Prostate gland (tissue), 2 donors: ENCODE results near the gene FGFBP2. TPM values are rescaled to one million over a fixed set of nuclear protein-coding genes. Genes with fewer than 3 reads are reported as not detected.

Source experiments
- DNase-seq: peaks from one replicate; pipeline ENCODE4 v3.0.0-alpha.2; 2019; ENCODE audit warnings: low spot score
- H3K27ac ChIP-seq, 2 donors: fragments of 200-600 bp; sonication (generic); 2 replicates each; pipeline ENCODE4 v1.5.1; 2017 to 2019
- H3K27me3 ChIP-seq: fragments of 200-600 bp; sonication (generic); replicated peaks from 2 replicates; pipeline ENCODE4 v1.5.1; 2019; ENCODE audit not compliant: insufficient read depth
- H3K36me3 ChIP-seq, 2 donors: fragments of 200-600 bp; sonication (generic); 1 replicate in 1 of 2; 2 replicates in 1 of 2; pipeline versions ENCODE4 v1.5.1 to v1.8.1; 2017 to 2019
- H3K4me1 ChIP-seq: fragments of 200-600 bp; sonication (generic); replicated peaks from 2 replicates; pipeline ENCODE4 v1.5.1; 2019
- H3K4me3 ChIP-seq, 2 donors: fragments of 200-600 bp; sonication (generic); 2 replicates each; pipeline ENCODE4 v1.5.1; 2017 to 2019
- H3K9me3 ChIP-seq: fragments of 200-600 bp; sonication (generic); 2 replicates; pipeline ENCODE4 v1.5.1; 2017
- POLR2A ChIP-seq: fragments of 450-650 bp; IDR thresholded peaks from one replicate; pipeline ENCODE4 v1.6.1; 2016; ENCODE audit warnings: antibody characterized with exemption, mild to moderate bottlenecking
- POLR2AphosphoS5 ChIP-seq: sonication (generic); formaldehyde crosslinking; IDR thresholded peaks from one replicate; pipeline ENCODE4 v1.6.1; 2017; ENCODE audit warnings: antibody characterized with exemption
- WGBS: methylation state at CpG from one replicate; pipeline ENCODE4 v1.1.5; 2018; 5-methylcytosine and 5-hydroxymethylcytosine counted together
- intact Hi-C: fragments of 100-400 bp; cut with DNase I; formaldehyde crosslinking; loops from one replicate; pipeline ENCODE4 v1.14.2; 2022
- total RNA-seq, 2 donors: library from RNA; depleted of rRNA; stranded (reverse); fragments of >200 nt; gene quantifications; one replicate each; pipeline ENCODE4 v1.1.0, GENCODE V29; 2016
- TF ChIP-seq, protein P1 (sequence below), 4 experiments: fragments of 200-600 bp in 2 of 4; fragments of 450-650 bp in 2 of 4; sonication (generic) in 2 of 4; IDR thresholded peaks; 1 replicate in 3 of 4; 2 replicates in 1 of 4; pipeline ENCODE4 v1.5.1; 2016 to 2019; ENCODE audit warnings: antibody characterized with exemption in 4 of 4, mild to moderate bottlenecking in 2 of 4, moderate library complexity in 2 of 4

Gene FGFBP2
- total RNA-seq, 2 donors from 2014 or later: 78.8 TPM; not detected in 1

GRCh38 chr4:15938182-15938581 lies 24.8 kb downstream of the FGFBP2 start:
- WGBS: 33% methylated on average over 7 of the region's 8 CpGs
- Histone ChIP-seq H3K27me3 (no peaks in the 10 kb centered on the region), H3K4me1 (no peaks in the 10 kb centered on the region), H3K4me3 (no peak overlapping the region), H3K27ac (no peak overlapping the region), H3K9me3 (no peaks in the 10 kb centered on the region), H3K36me3 (no peaks in the 10 kb centered on the region)
- DNase-seq: peak; percentile 68
- intact Hi-C loops: no loop called here
- peak; percentile 48 for TF ChIP-seq POLR2A
- peak; percentile 53 for TF ChIP-seq POLR2AphosphoS5
- TF ChIP-seq, protein P1, sequence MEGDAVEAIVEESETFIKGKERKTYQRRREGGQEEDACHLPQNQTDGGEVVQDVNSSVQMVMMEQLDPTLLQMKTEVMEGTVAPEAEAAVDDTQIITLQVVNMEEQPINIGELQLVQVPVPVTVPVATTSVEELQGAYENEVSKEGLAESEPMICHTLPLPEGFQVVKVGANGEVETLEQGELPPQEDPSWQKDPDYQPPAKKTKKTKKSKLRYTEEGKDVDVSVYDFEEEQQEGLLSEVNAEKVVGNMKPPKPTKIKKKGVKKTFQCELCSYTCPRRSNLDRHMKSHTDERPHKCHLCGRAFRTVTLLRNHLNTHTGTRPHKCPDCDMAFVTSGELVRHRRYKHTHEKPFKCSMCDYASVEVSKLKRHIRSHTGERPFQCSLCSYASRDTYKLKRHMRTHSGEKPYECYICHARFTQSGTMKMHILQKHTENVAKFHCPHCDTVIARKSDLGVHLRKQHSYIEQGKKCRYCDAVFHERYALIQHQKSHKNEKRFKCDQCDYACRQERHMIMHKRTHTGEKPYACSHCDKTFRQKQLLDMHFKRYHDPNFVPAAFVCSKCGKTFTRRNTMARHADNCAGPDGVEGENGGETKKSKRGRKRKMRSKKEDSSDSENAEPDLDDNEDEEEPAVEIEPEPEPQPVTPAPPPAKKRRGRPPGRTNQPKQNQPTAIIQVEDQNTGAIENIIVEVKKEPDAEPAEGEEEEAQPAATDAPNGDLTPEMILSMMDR (IDR thresholded peaks at IDR 0.05): no peak

DNA sequence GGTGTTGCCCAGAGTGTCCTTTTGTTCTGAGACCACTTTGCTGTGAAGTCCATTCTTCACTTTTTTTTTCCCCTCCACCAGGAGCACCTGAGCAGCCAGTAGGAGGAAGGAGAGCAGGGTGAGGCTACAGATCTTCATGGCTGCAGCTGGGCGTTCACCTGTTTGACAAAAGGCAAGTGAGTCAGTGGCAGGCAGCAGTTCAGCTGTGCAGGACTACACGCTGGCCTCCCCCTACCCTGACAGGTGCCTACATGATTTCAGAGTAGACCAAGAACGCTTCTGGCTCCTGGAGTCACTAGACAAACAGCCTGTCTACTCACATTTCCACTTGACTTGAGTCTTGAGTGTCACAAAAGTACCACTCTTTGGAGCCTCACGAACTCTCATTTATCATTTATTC lies 26.5 kb downstream of the FGFBP2 start:
- Histone ChIP-seq H3K9me3 (no peaks in the 10 kb centered on the region), H3K27ac (no peak overlapping the region), H3K27me3 (no peaks in the 10 kb centered on the region), H3K36me3 (no peaks in the 10 kb centered on the region), H3K4me1 (no peaks in the 10 kb centered on the region), H3K4me3 (no peak overlapping the region)
- DNase-seq: no peak
- intact Hi-C loops: no loop called here
- WGBS: 60% methylated on average over 4 of the region's 4 CpGs
- no peak for TF ChIP-seq POLR2A
- TF ChIP-seq POLR2AphosphoS5: no peak
- TF ChIP-seq, protein P1 (IDR thresholded peaks at IDR 0.05): no peak

DNA sequence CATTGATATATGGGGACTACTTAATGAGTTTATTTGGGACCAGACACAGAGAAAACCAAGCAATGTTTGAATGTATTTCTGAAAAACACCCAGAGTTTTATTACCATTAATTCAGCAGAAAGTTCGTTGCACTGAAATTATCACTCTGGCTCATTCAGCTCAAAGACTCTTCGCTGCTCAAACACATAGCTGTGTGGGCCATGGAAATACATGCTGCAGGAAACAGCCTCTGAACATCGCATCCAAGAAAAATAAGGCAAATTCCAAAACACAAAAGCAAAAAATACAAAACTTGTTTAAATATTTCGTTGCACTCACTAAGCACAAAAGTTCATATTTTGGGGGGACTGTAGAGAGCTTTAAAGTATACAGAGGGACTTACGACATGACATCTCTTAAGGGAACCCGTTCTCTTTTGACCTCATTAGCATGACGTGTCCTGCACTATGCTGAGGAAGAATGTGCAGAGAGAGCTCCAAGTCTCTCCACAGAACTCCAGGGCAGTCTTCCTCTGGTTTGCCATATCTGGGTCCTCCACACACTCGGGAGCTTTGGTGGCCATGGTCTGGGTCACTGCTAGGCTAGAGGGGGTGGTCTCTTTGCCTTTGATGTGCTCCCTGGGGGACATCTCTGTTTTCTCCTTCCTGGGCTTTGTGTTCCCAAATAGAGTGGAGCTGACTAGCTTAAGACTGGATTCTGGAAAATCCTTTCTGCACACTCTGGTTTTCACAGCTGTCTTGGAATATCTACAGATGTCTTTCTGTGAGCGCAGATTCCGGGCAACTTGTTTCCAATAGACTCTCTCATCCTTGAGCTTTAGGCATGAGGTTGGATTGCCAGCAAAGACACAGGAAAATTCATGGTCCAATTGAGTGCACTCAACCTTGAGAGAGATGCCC lies 27.2 kb downstream of the FGFBP2 start:
- 74% methylated on average over 10 of the region's 10 CpGs for WGBS
- H3K4me1 ChIP-seq: no peaks in the 10 kb centered on the region
- no peaks in the 10 kb centered on the region for H3K27me3 ChIP-seq
- no peak overlapping the region for H3K27ac ChIP-seq
- intact Hi-C loops: no loop called here
- no peak for DNase-seq
- no peak overlapping the region for H3K4me3 ChIP-seq
- no peaks in the 10 kb centered on the region for H3K9me3 ChIP-seq
- no peaks in the 10 kb centered on the region for H3K36me3 ChIP-seq
- TF ChIP-seq, protein P1 (IDR thresholded peaks at IDR 0.05): no peak
- TF ChIP-seq POLR2A (no peak), POLR2AphosphoS5 (no peak)

- TF ChIP-seq POLR2A: no peak
- no peaks in the 10 kb centered on the region for H3K4me1 ChIP-seq
- no peak for DNase-seq
- no peaks in the 10 kb centered on the region for H3K36me3 ChIP-seq
- WGBS: 88% methylated on average over 3 of the region's 3 CpGs
- no peaks in the 10 kb centered on the region for H3K9me3 ChIP-seq
- no peak overlapping the region for H3K4me3 ChIP-seq
- H3K27me3 ChIP-seq: no peaks in the 10 kb centered on the region
- H3K27ac ChIP-seq: no peak overlapping the region
- intact Hi-C loops: no loop called here
Measured at GRCh38 chr4:15934259-15934658, 28.7 kb downstream of the FGFBP2 start.

DNA sequence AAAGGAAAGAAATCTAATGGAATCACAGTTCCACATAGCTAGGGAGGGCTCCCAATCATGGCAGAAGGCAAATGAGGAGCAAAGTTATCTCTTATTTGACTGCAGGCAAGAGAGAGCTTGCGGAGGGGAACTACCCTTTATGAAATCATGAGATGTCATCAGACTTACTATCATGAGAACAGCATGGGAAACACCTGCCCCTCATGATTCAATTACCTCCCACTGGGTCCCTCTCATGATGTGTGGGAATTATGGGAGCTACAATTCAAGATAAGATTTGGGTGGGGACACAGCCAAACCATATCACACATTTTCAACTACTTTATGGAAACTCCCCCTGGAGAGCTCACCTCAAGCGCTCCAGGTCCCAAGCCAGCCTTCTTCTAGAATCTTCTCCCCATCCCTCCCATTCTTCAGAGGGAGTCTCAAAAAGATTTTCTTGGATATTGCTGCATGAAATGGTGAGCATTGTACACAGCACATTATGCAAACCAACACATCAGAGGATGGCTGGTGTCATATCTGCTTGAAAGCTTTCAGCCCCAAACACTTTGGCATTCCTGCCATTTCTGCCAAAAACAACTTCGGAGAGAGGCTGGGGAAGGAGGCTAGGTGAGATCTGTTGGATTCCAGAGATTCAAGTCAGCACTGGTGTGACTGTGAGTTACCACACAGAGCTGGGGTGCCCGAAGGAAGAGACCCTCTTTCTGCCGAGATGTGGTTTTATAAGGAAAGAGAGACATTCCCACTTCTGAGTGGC lies 31.3 kb downstream of the FGFBP2 start:
- Histone ChIP-seq H3K4me1 (no peaks in the 10 kb centered on the region), H3K9me3 (no peaks in the 10 kb centered on the region), H3K27ac (no peak overlapping the region), H3K4me3 (no peak overlapping the region), H3K27me3 (no peaks in the 10 kb centered on the region), H3K36me3 (no peaks in the 10 kb centered on the region)
- WGBS: 93% methylated on average over 5 of the region's 5 CpGs
- TF ChIP-seq POLR2A (no peak), POLR2AphosphoS5 (no peak)
- TF ChIP-seq, protein P1 (IDR thresholded peaks at IDR 0.05): no peak
- intact Hi-C loops: no loop called here
- no peak for DNase-seq
